ENCODE measurements around the gene STAU1. TPM values are rescaled to one million over a fixed set of nuclear protein-coding genes. Genes with fewer than 3 reads are reported as not detected.
"Not testable (repeated sequence)": the region's sequence is repeated elsewhere in the genome, so short reads cannot be mapped to it uniquely, and the experiment has no call there.

STAU1 gene
- total and polyA plus RNA-seq, 9 donors = 29.1 to 68.5 (median 54.5) TPM

GRCh38 chr20:49104979-49105547 lies 83.1 kb downstream of the STAU1 start:
- H3K27me3 ChIP-seq (ENCODE audit: control insufficient read depth, insufficient read depth, low read length); H3K9me3 ChIP-seq (replicated peaks; ENCODE audit: control insufficient read depth, low read depth, low read length); H3K4me3 ChIP-seq (ENCODE audit: low read length); DNase-seq; H3K4me1 ChIP-seq (ENCODE audit: control insufficient read depth, insufficient read depth, low read length); H3K27ac ChIP-seq (ENCODE audit: low read length): not testable (repeated sequence)
- H3K36me3 ChIP-seq (ENCODE audit: control insufficient read depth, insufficient read depth, low read length) = peaks cover 38% of the 10 kb centered on the region
- 100% methylated on average over 4 of the region's 11 CpGs for WGBS (ENCODE audit: insufficient coverage)

GRCh38 chr20:49104365-49104648 lies 83.8 kb downstream of the STAU1 start:
- H3K36me3 ChIP-seq (ENCODE audit: control insufficient read depth, insufficient read depth, low read length) = peaks cover 34% of the 10 kb centered on the region
- WGBS (ENCODE audit: insufficient coverage) = no CpG with 5 or more reads among the region's 3 CpGs
- DNase-seq = no peak

GRCh38 chr20:49103647-49104364 lies 84.3 kb downstream of the STAU1 start:
- Histone ChIP-seq H3K4me3 (ENCODE audit: low read length) (no peak overlapping the region), H3K9me3 (replicated peaks; ENCODE audit: control insufficient read depth, low read depth, low read length) (no peaks in the 10 kb centered on the region), H3K27me3 (ENCODE audit: control insufficient read depth, insufficient read depth, low read length) (no peaks in the 10 kb centered on the region), H3K36me3 (ENCODE audit: control insufficient read depth, insufficient read depth, low read length) (peaks cover 39% of the 10 kb centered on the region), H3K27ac (ENCODE audit: low read length) (no peak overlapping the region), H3K4me1 (ENCODE audit: control insufficient read depth, insufficient read depth, low read length) (no peaks in the 10 kb centered on the region)
- WGBS (ENCODE audit: insufficient coverage) = 78% methylated on average over 6 of the region's 7 CpGs
- DNase-seq = no peak

More at GRCh38 chr20:49104365-49104648, 83.8 kb downstream of the STAU1 start:
- Histone ChIP-seq H3K27me3 (ENCODE audit: control insufficient read depth, insufficient read depth, low read length) (no peaks in the 10 kb centered on the region), H3K9me3 (replicated peaks; ENCODE audit: control insufficient read depth, low read depth, low read length) (no peaks in the 10 kb centered on the region), H3K4me3 (ENCODE audit: low read length) (no peak overlapping the region), H3K4me1 (ENCODE audit: control insufficient read depth, insufficient read depth, low read length) (no peaks in the 10 kb centered on the region), H3K27ac (ENCODE audit: low read length) (no peak overlapping the region)

- Histone ChIP-seq H3K4me1 (ENCODE audit: control insufficient read depth, insufficient read depth, low read length) (no peaks in the 10 kb centered on the region), H3K36me3 (ENCODE audit: control insufficient read depth, insufficient read depth, low read length) (peaks cover 41% of the 10 kb centered on the region), H3K9me3 (replicated peaks; ENCODE audit: control insufficient read depth, low read depth, low read length) (no peaks in the 10 kb centered on the region), H3K4me3 (ENCODE audit: low read length) (no peak overlapping the region), H3K27ac (ENCODE audit: low read length) (no peak overlapping the region), H3K27me3 (ENCODE audit: control insufficient read depth, insufficient read depth, low read length) (no peaks in the 10 kb centered on the region)
- no peak for DNase-seq
- WGBS (ENCODE audit: insufficient coverage) = 94% methylated on average over 4 of the region's 4 CpGs
Measured at GRCh38 chr20:49103019-49103418, 85.1 kb downstream of the STAU1 start.

GRCh38 chr20:49100972-49101371 lies 87.2 kb downstream of the STAU1 start:
- no peak overlapping the region for H3K4me3 ChIP-seq (ENCODE audit: low read length)
- H3K4me1 ChIP-seq (ENCODE audit: control insufficient read depth, insufficient read depth, low read length) = no peaks in the 10 kb centered on the region
- H3K27me3 ChIP-seq (ENCODE audit: control insufficient read depth, insufficient read depth, low read length) = no peaks in the 10 kb centered on the region
- DNase-seq = peak; percentile 14
- no peaks in the 10 kb centered on the region for H3K9me3 ChIP-seq (replicated peaks; ENCODE audit: control insufficient read depth, low read depth, low read length)
- H3K36me3 ChIP-seq (ENCODE audit: control insufficient read depth, insufficient read depth, low read length) = peaks cover 50% of the 10 kb centered on the region
- H3K27ac ChIP-seq (ENCODE audit: low read length) = no peak overlapping the region
- WGBS (ENCODE audit: insufficient coverage) = no CpG with 5 or more reads among the region's 4 CpGs

- H3K36me3 ChIP-seq (ENCODE audit: control insufficient read depth, insufficient read depth, low read length) = peaks cover 51% of the 10 kb centered on the region
- no CpG with 5 or more reads among the region's 5 CpGs for WGBS (ENCODE audit: insufficient coverage)
- H3K4me1 ChIP-seq (ENCODE audit: control insufficient read depth, insufficient read depth, low read length); H3K4me3 ChIP-seq (ENCODE audit: low read length); DNase-seq; H3K27me3 ChIP-seq (ENCODE audit: control insufficient read depth, insufficient read depth, low read length); H3K27ac ChIP-seq (ENCODE audit: low read length); H3K9me3 ChIP-seq (replicated peaks; ENCODE audit: control insufficient read depth, low read depth, low read length): not testable (repeated sequence)
Measured at GRCh38 chr20:49100292-49100691, 87.8 kb downstream of the STAU1 start.

GRCh38 chr20:49099011-49099410 lies 89.1 kb downstream of the STAU1 start:
- peaks cover 58% of the 10 kb centered on the region for H3K36me3 ChIP-seq (ENCODE audit: control insufficient read depth, insufficient read depth, low read length)
- H3K27ac ChIP-seq (ENCODE audit: low read length) = no peak overlapping the region
- no peak for DNase-seq
- H3K9me3 ChIP-seq (replicated peaks; ENCODE audit: control insufficient read depth, low read depth, low read length) = no peaks in the 10 kb centered on the region
- no peaks in the 10 kb centered on the region for H3K27me3 ChIP-seq (ENCODE audit: control insufficient read depth, insufficient read depth, low read length)
- H3K4me3 ChIP-seq (ENCODE audit: low read length) = no peak overlapping the region
- 100% methylated on average over 1 of the region's 3 CpGs for WGBS (ENCODE audit: insufficient coverage)
- no peaks in the 10 kb centered on the region for H3K4me1 ChIP-seq (ENCODE audit: control insufficient read depth, insufficient read depth, low read length)

- no peak for DNase-seq
- 90% methylated on average over 2 of the region's 4 CpGs for WGBS (ENCODE audit: insufficient coverage)
- Histone ChIP-seq H3K4me3 (ENCODE audit: low read length) (no peak overlapping the region), H3K27me3 (ENCODE audit: control insufficient read depth, insufficient read depth, low read length) (no peaks in the 10 kb centered on the region), H3K4me1 (ENCODE audit: control insufficient read depth, insufficient read depth, low read length) (no peaks in the 10 kb centered on the region), H3K36me3 (ENCODE audit: control insufficient read depth, insufficient read depth, low read length) (peaks cover 52% of the 10 kb centered on the region), H3K9me3 (replicated peaks; ENCODE audit: control insufficient read depth, low read depth, low read length) (no peaks in the 10 kb centered on the region), H3K27ac (ENCODE audit: low read length) (no peak overlapping the region)
Measured at GRCh38 chr20:49098136-49098535, 90.0 kb downstream of the STAU1 start.

- no peaks in the 10 kb centered on the region for H3K9me3 ChIP-seq (replicated peaks; ENCODE audit: control insufficient read depth, low read depth, low read length)
- H3K4me3 ChIP-seq (ENCODE audit: low read length) = no peak overlapping the region
- WGBS (ENCODE audit: insufficient coverage) = 79% methylated on average over 3 of the region's 7 CpGs
- H3K36me3 ChIP-seq (ENCODE audit: control insufficient read depth, insufficient read depth, low read length) = peaks cover 48% of the 10 kb centered on the region
- no peaks in the 10 kb centered on the region for H3K4me1 ChIP-seq (ENCODE audit: control insufficient read depth, insufficient read depth, low read length)
- H3K27ac ChIP-seq (ENCODE audit: low read length) = no peak overlapping the region
- H3K27me3 ChIP-seq (ENCODE audit: control insufficient read depth, insufficient read depth, low read length) = no peaks in the 10 kb centered on the region
- DNase-seq = no peak
Measured at GRCh38 chr20:49097159-49097558, 91.0 kb downstream of the STAU1 start.

- H3K4me1 ChIP-seq (ENCODE audit: control insufficient read depth, insufficient read depth, low read length) = no peaks in the 10 kb centered on the region
- WGBS (ENCODE audit: insufficient coverage) = 94% methylated on average over 3 of the region's 7 CpGs
- no peak overlapping the region for H3K27ac ChIP-seq (ENCODE audit: low read length)
- no peak overlapping the region for H3K4me3 ChIP-seq (ENCODE audit: low read length)
- H3K9me3 ChIP-seq (replicated peaks; ENCODE audit: control insufficient read depth, low read depth, low read length) = no peaks in the 10 kb centered on the region
- H3K36me3 ChIP-seq (ENCODE audit: control insufficient read depth, insufficient read depth, low read length) = peaks cover 41% of the 10 kb centered on the region
- no peaks in the 10 kb centered on the region for H3K27me3 ChIP-seq (ENCODE audit: control insufficient read depth, insufficient read depth, low read length)
- no peak for DNase-seq
Measured at GRCh38 chr20:49096203-49096730, 91.9 kb downstream of the STAU1 start.

Data from muscle of leg (tissue), 11 donors.